Measurements from ENCODE around the gene CHST8. TPM values are rescaled to one million over a fixed set of nuclear protein-coding genes. Genes with fewer than 3 reads are reported as not detected.

CHST8 gene
- total RNA-seq, 1 donor from 2014 or later, result not detected

- Mint-ChIP-seq H3K27me3 (ENCODE audit: low read depth, unreplicated experiment) (peaks cover 73% of the 10 kb centered on the region), H3K9me3 (ENCODE audit: unreplicated experiment) (peaks cover 6% of the 10 kb centered on the region), H3K4me1 (ENCODE audit: low read depth, unreplicated experiment) (peaks cover 4% of the 10 kb centered on the region), H3K4me3 (ENCODE audit: unreplicated experiment) (no peak overlapping the region), H3K36me3 (ENCODE audit: low read depth, unreplicated experiment) (no peaks in the 10 kb centered on the region), H3K27ac (ENCODE audit: unreplicated experiment) (no peak overlapping the region)
- no peak for TF ChIP-seq EZH2 (IDR thresholded peaks at IDR 0.05; ENCODE audit: insufficient read depth, low read length)
- TF ChIP-seq, protein P1, sequence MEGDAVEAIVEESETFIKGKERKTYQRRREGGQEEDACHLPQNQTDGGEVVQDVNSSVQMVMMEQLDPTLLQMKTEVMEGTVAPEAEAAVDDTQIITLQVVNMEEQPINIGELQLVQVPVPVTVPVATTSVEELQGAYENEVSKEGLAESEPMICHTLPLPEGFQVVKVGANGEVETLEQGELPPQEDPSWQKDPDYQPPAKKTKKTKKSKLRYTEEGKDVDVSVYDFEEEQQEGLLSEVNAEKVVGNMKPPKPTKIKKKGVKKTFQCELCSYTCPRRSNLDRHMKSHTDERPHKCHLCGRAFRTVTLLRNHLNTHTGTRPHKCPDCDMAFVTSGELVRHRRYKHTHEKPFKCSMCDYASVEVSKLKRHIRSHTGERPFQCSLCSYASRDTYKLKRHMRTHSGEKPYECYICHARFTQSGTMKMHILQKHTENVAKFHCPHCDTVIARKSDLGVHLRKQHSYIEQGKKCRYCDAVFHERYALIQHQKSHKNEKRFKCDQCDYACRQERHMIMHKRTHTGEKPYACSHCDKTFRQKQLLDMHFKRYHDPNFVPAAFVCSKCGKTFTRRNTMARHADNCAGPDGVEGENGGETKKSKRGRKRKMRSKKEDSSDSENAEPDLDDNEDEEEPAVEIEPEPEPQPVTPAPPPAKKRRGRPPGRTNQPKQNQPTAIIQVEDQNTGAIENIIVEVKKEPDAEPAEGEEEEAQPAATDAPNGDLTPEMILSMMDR (IDR thresholded peaks at IDR 0.05; ENCODE audit: insufficient read depth, low read depth, low read length), result no peak
- Histone ChIP-seq H3K4me1 (ENCODE audit: insufficient read depth, low read length) (no peaks in the 10 kb centered on the region), H3K9ac (ENCODE audit: low read length) (no peak overlapping the region), H3K9me3 (ENCODE audit: insufficient read depth, low read depth, low read length) (no peaks in the 10 kb centered on the region), H3K79me2 (ENCODE audit: insufficient read depth, low read length) (no peaks in the 10 kb centered on the region), H3K27ac (ENCODE audit: low read depth, low read length) (no peak overlapping the region), H4K20me1 (ENCODE audit: insufficient read depth, low read length) (no peaks in the 10 kb centered on the region), H3K4me2 (ENCODE audit: low read length) (no peak overlapping the region), H3K36me3 (ENCODE audit: insufficient read depth, low read length) (no peaks in the 10 kb centered on the region), H2AFZ (ENCODE audit: low read depth, low read length) (no peak overlapping the region), H3K27me3 (ENCODE audit: insufficient read depth, low read length) (peaks cover 23% of the 10 kb centered on the region), H3K4me3 (ENCODE audit: insufficient read depth, low read depth, low read length) (no peak overlapping the region)
- DNase-seq (ENCODE audit: low read depth) (no peak), FAIRE-seq (no peak)
Measured at GRCh38 chr19:33627526-33627925, 5.8 kb downstream of the CHST8 start.

DNA sequence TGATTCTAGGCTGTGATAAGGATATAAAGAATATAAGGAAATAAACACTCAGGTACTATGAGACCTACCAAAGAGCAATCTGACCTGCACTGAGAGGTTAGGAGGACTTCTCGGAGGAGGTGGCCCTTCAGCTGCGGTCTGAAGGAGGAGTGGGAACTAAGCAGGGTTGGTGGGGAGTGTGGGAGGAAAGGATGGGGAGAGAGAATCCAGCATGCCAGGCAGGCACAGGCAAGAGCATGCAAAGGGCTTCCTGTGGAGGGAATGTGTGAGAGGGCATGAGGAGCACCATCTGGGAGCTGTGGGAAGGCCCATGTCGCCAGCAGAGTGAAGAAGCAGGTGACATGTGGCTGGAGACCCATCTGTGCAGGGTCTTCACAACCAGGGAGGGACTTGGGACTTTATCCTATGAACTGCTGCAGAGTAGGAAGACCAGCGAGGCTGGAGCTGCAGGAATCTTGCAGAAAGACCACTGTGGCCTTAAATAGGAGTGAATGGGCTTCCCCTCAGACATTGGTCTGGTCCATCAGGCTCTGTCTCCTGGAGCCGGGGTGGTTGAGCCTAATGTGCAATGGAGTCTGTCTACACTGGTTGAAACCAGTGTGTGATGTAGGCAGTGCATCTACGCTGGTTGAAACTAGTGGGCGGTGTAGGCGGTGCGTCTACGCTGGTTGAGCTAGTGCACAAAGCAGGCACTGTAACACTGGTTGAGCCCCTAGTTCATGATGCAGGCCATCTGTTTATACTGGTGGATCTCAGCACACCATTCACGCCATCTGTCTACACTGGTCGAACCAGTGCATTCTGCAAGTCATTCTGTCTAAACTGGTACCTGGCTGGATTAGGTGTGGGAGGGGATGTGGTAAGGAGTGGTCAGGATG lies 6.4 kb downstream of the CHST8 start:
- Histone ChIP-seq H3K36me3 (ENCODE audit: insufficient read depth, low read length) (no peaks in the 10 kb centered on the region), H3K9ac (ENCODE audit: low read length) (no peak overlapping the region), H3K4me1 (ENCODE audit: insufficient read depth, low read length) (no peaks in the 10 kb centered on the region), H3K9me3 (ENCODE audit: insufficient read depth, low read depth, low read length) (no peaks in the 10 kb centered on the region), H3K79me2 (ENCODE audit: insufficient read depth, low read length) (no peaks in the 10 kb centered on the region), H4K20me1 (ENCODE audit: insufficient read depth, low read length) (no peaks in the 10 kb centered on the region), H3K4me3 (ENCODE audit: insufficient read depth, low read depth, low read length) (no peak overlapping the region), H3K4me2 (ENCODE audit: low read length) (no peak overlapping the region), H2AFZ (ENCODE audit: low read depth, low read length) (no peak overlapping the region), H3K27ac (ENCODE audit: low read depth, low read length) (no peak overlapping the region), H3K27me3 (ENCODE audit: insufficient read depth, low read length) (peaks cover 19% of the 10 kb centered on the region)
- no peak for FAIRE-seq
- H3K4me3 Mint-ChIP-seq (ENCODE audit: unreplicated experiment), result no peak overlapping the region
- H3K9me3 Mint-ChIP-seq (ENCODE audit: unreplicated experiment), result peaks cover 6% of the 10 kb centered on the region
- DNase-seq (ENCODE audit: low read depth), result no peak
- H3K27me3 Mint-ChIP-seq (ENCODE audit: low read depth, unreplicated experiment), result peaks cover 69% of the 10 kb centered on the region
- H3K27ac Mint-ChIP-seq (ENCODE audit: unreplicated experiment), result no peak overlapping the region
- H3K36me3 Mint-ChIP-seq (ENCODE audit: low read depth, unreplicated experiment), result no peaks in the 10 kb centered on the region
- H3K4me1 Mint-ChIP-seq (ENCODE audit: low read depth, unreplicated experiment), result peaks cover 4% of the 10 kb centered on the region
- TF ChIP-seq EZH2 (IDR thresholded peaks at IDR 0.05; ENCODE audit: insufficient read depth, low read length), result no peak
- TF ChIP-seq, protein P1 (IDR thresholded peaks at IDR 0.05; ENCODE audit: insufficient read depth, low read depth, low read length), result no peak
